ENCODE data around the gene MSH5. TPM values are rescaled to one million over a fixed set of nuclear protein-coding genes. Genes with fewer than 3 reads are reported as not detected.

The MSH5 gene
- total and polyA plus RNA-seq, 9 of the 15 experiments (the other 6 are each of a cell fraction or from before 2014, with no cell fraction given): 12.5 to 104 (median 46.6) TPM

- TF ChIP-seq ATF3 (IDR thresholded peaks at IDR 0.05) (no peak), ATF3 (CRISPR knock-in tag; conservative IDR thresholded peaks at IDR 0.05) (0 out of 2 replicates have a peak, but pooled peaks have one; percentile 18), HIVEP1 (CRISPR knock-in tag; IDR thresholded peaks at IDR 0.05) (peak; percentile 53; the same call in 1 of the 2 replicates), ID3 (CRISPR knock-in tag; IDR thresholded peaks at IDR 0.05) (no peak), ID3 (tag; IDR thresholded peaks at IDR 0.05) (peak; percentile 71; the same call in 1 of the 2 replicates), MECOM (CRISPR knock-in tag; IDR thresholded peaks at IDR 0.05) (no peak), NR4A1 (CRISPR knock-in tag; IDR thresholded peaks at IDR 0.05) (0 out of 2 replicates have a peak, but pooled peaks have one; percentile 18), NR4A1 (tag; IDR thresholded peaks at IDR 0.05) (0 out of 2 replicates have a peak, but pooled peaks have one; percentile 74), THRA (IDR thresholded peaks at IDR 0.05) (no peak), HSF4 (CRISPR knock-in tag; IDR thresholded peaks at IDR 0.05; ENCODE audit: borderline replicate concordance) (no peak), SRSF1 (IDR thresholded peaks at IDR 0.05; ENCODE audit: low read depth, low read length) (no peak), MIER1 (IDR thresholded peaks at IDR 0.05; ENCODE audit: low read depth) (no peak), TAF9B (IDR thresholded peaks at IDR 0.05; ENCODE audit: partially characterized antibody) (no peak), ZNF79 (CRISPR knock-in tag; IDR thresholded peaks at IDR 0.05; ENCODE audit: low read depth) (0 out of 2 replicates have a peak, but pooled peaks have one; percentile 22), POLR2AphosphoS5 (IDR thresholded peaks at IDR 0.05; ENCODE audit: control insufficient read depth, insufficient read depth, low read depth, low read length) (no peak), ZNF407 (IDR thresholded peaks at IDR 0.05; ENCODE audit: low read depth) (no peak), TSC22D4 (tag; IDR thresholded peaks at IDR 0.05) (no peak), MAX (CRISPR knock-in tag; IDR thresholded peaks at IDR 0.05) (peak; percentile 52)
Observed at GRCh38 chr6:31736768-31737314, 3.0 kb upstream of the MSH5 start (continued).
